ENCODE results near the gene IGSF6.
A peak's percentile ranks its signal among the peaks of the same experiment; 100 is the strongest.
"Not testable (repeated sequence)": the region's sequence is repeated elsewhere in the genome, so short reads cannot be mapped to it uniquely, and the experiment has no call there.

Gene IGSF6

DNA sequence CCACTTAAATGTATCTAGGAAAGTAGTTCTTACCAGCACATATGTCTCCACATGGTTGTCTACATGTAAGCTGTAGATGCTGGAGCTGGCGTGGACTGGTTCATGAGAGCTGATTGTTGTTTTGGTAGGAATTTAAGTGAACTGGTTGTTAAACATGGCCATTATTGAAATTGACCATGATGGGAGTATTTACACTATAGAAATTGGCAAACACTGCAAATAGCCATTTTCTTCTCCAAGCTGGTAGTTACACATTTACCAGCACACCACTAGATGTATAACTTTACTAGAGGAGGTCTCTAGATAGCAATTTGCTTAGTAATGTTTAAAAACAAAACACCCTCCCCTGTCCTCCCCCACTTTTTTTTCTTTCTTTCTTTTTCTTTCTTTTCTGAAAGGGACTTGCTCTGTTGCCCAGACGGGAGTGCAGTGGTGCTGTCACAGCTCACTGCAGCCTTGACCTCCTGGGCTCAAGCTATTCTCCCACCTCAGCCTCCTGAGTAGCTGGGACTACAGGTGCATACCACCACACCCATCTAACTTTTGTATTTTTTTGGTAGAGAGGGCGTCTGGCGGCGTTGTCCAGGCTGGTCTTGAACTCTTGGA is 24.2 kb downstream of the IGSF6 start:
- no peak for DNase-seq

DNA sequence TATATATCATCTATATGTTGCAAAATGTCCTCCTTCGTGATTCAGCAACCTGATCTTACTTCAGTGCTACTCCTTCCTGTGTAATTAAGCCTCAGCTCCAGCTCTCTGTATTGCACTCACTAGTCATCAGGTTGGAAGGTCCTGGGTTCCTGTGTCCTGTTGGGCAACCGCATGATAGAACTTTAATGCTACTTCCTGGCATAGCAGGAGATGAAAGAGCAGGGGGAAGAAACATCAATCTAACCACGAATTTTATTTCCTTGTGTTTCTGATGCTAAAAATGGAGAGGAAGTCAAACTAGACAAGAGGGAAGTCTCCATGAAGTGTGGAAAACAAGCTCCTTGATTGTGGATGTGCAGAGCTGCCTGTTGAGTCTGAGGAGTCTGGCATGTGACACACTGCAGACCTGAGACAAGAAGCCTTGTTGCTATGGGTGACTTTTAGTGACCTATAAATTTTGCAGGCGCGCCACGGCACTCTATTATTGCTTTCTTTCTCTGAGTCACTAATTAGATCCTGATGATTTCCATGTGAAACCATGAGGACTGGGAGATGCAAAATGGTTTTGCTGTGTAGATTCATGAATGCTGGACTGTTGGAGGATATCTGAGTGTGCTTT is 25.6 kb downstream of the IGSF6 start:
- no peak for DNase-seq

DNA sequence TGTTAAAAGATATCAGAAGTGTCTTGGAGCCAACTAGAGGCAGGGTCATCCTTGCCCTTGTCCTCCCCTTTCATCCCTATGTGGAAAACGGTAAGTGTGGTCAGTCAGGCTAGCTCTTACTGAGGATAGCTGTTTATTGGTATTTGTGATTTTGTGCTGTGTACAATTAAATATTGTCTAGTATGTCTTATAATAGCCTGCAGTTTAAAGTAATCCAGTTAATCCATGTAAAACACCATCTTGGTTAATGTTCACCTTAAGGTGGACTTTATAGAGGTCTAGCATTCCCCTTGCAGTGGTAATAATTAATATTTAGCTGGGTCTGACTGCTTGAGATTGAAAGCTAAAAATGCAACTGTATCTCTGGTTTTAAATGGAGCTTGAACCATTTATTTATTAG is 27.4 kb downstream of the IGSF6 start:
- no peak for DNase-seq

DNA sequence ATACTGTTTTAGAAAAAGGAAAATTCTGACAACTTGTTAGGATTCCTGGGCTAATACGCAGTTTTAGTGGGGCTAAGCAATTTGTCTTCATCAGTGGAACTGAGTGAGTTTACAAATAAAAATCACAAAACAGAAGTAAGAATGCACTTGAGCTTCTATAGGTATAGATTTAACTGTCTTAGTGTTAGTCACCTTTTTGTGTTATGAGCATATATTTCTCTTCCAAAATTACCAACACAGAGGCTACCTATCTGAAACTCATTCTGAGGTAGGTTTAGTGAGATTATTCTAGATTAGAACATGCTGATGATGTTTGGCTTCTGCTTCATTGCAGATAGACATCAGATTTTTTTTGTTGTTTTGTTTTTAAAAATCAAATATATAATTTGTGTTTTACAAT is 29.9 kb downstream of the IGSF6 start:
- no peak for DNase-seq

DNA sequence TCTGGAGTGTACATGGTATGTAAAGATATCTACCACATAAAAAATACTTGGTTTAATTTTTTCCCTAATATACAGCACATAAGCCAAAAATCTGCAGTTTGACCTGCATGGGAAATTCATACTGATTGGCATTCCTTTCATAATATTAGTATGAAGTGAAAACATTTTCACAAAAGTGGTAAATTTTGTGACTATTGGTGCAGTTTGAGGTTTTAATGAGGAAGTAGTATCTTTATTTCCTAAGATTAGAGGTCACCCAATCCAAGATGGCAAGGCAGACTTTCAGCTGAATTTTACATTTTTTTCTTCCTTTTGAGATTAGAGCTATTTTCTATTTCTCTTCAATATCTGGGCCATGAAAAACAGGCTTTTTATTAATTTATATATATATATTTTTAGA is 31.8 kb downstream of the IGSF6 start:
- DNase-seq: no peak

DNA sequence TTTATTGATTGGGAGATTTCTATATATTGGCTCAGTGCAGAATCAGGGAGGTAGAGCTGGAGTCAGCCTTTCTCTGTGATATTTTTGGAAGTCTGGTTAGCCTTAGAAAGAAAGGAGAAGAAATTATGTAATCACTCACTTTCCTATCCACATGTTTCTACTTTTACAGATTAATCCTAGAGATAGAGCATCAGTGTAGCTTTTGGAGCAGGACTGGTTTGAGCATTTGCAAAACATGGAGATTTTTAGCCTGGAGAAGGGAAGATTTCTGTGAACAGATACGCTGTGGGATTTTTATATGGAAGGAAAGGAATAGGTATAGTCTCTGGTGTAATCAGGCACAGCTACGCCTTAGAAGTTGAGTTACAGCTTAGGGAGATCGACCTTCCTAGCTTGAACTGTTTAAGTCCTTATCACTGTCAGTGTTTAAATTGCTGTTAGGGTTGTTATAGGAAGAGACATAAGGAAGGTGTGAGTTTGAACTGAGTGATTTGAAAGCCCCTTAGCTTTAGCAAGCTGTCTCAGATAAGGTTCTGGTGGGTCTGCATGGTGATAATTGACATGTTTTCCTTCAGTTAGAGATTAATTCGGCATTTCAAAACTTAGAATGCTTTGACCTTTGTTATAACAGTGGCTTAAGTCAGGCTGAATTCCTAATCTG is 32.5 kb downstream of the IGSF6 start:
- no peak for DNase-seq

DNA sequence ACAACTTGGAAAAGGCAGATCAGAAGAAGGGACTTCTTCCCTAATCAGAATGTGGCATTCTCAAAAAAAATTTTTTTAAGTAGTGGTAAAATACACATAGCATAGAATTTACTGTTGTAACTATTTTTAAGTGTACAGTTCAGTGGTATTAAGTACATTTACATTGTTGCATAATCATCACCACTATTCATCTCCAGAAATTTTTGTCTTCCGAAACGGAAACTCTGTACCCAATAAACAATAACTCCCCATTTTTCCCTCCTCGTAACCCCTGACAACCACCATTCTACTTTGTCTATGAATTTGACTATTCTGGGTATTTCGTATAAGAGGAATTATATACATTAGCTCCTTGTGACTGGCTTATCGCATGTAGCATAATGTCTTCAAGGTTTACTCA is 34.1 kb downstream of the IGSF6 start:
- DNase-seq: no peak

DNA sequence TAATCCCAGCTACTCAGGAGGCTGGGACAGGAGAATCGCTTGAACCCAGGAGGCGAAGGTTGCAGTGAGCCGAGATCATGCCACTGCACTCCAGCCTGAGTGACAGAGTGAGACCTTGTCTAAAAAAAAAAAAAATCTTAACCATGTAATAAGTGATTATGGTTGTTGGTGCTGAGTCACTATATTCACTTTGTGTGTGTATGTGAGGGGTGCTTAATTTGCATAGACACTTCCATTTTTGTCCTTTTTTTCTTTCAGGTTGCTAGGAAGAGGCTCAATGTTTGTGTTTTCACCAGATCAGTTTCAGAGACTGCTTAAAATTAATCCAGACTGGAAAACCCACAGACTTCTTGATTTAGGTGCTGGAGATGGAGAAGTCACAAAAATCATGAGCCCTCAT is 34.8 kb downstream of the IGSF6 start:
- DNase-seq: no peak

DNA sequence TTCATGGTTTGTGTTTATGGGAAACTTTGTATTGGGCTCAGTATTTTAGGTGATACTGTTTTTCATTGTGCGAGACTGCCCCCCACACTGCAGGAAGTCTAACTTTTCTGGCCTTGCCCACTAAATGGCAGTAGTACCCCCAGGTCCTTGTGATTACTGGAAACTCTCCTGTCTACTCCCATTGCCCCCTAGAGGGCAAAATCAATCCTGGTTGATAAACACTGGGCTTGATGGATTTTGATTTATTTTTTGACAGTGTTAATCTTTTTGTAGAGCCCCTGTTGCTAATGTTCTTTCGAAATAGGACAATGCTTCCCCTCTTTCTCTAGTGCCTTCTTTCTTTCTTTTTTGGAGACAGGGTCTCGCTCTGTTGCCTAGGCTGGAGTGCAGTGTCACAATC is 37.5 kb downstream of the IGSF6 start:
- no peak for DNase-seq

DNA sequence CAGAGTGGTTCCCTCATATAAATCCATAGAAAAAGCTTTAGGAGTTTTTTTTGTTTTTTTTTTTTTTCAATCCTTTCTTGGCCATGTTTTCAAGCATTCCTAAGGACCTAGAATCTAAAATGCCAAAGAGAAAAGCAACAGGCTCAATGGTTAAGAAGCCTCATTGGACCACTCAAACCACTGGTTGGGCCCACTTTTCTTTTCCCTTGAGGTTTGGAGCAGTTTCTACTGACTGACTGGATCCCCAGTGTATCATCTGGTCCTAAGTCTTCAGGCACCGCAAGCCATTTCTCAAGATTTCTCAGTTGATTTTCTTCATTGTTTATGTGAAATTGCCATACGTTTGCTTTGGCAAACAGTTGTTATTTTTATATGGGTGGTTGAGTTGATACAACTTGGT is 38.6 kb downstream of the IGSF6 start:
- DNase-seq: no peak

DNA sequence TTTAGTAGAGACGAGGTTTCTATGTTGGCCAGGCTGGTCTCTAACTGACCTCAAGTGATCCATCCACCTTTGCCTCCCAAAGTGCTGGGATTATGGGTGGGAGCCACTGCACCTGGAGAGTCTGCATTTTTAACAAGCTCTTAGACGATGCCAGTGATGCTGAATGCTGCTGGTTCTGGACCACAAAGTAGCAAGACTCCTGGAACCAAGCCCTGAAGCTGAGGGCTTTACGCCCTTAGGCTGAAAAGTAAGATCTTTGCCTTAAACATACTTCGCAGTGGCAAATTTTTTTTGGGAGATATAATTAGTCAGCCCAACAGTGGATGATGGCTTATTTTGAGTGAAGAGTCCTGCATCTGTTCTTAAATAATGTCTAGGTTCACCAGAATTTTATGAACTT is 39.0 kb downstream of the IGSF6 start:
- DNase-seq: no peak

DNA sequence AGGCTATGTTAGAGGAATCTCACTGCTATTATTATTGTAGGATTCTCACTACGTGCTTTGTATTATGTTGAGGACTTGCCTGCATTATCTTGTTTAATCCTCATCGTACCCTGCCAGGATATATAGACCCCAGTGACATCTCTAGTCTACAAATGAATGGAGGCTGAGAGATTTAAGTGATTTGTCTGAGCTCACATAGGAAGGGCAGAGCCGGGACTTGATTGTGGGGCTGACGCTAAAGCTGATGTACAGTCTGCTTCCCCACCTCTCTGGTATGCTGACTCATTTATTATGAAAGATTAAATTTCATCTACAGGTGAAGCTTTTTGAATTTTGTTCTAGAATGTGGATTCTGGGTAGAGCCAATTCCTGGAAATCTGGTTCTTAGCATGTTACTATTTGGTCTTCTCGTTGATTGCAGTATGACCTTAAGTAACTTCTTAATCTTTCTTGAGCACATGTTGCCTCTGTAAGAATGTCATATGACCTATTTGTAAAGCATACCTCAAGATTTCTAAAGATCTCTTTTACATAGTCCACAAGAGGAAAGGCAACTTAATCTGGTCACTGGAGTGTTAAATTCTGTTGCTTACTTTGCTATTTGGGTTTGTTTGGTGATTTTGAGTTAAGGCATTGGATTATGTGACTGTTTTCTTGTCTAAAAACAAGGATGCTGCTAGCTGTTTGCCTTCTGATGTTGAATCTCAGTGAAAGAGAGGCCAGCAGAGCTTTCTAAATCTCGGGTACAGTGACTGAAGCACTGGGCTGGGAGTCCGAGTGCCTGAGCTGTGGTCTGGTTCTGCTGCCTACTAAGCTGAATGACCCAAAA is 40.6 kb downstream of the IGSF6 start:
- no peak for DNase-seq

DNA sequence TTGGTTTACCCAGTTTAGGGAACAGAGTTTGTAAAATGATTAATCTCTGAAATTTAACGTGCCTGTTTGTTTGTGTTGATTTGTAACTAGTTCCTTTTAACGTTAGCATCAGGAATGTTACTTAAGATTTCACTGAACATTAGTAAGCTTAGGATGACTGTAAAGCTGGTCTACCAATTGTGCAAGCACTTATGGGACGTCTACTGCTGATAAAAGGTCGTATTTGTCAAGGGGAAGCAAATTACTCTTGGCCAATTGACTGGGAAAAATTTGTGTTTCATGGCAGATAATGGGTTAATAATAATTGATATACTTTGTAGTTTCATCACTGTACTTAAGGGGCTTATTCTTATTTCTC is 41.2 kb downstream of the IGSF6 start:
- DNase-seq: no peak

DNA sequence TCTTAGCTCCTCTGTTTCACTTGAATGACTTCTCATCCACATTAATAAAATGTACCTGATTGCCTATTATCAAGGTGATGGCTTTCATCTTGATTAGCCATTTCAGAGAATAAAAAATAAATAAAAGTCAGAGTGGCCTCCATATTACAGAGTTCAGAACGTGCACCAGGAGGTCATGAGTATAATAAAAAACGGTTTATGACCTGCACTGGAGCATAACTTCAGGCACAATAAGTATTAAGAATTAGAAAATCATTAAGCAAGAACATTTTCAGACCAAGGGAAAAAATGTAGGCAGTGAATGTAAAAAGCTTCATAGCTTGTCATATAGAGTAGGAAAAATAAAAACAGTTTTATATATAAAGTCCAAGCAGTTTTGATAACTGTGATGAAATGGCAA is 41.6 kb downstream of the IGSF6 start:
- DNase-seq: no peak

DNA sequence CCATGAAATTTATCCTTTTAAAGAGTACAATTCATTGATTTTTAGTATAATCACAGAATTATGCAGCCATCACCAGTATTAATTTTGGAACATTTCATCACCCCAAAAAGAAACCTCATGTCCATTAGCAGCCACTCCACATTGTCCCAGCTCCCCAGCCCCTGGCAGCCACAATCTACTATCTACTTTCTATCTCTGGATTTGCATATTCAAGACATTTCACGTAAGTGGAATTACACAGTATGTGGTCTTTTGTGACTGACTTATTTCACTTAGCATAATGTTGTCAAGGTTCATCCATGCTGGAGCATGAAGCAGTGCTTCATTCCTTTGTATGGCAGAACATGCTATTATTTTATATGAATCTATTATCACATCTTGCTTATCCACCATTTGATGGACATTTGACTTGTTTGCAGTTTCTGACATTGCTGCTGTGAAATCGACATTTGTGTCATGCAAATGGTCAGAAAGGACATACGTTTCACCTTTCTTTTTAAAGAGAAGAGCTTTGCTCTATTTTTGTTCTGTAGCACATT is 42.3 kb downstream of the IGSF6 start:
- no peak for DNase-seq

DNA sequence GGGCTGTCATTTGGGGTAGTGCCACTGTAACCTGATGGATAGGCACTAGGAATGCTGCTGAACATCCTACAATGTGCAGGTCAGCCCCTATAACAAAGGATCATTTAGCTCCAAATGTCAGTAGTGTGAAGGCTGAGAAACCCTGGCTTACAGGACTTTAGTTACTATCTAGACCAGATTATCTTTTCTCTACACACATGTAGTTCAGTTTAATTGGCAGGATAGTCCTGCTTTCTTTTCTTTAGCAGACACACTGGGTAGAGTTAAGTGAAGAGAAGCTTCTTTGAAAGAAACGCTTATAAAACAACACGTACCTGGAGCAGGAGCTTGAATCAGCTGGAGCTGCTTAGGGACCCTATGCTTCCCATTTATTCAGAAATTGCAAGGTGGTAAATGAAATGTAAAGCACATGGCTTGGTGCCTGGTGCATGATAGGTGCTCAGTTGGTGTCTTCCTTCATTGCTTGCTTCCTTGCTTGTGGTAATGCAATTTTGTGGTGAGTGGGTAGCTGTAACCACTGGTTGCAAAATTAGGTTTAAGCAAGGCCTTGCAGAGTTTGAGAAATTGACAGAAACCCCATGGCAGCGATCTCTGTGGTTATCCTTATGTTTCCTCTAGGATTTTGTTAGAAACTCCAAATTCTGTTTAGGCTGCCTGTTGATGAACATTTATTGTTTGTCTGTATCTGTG is 43.6 kb downstream of the IGSF6 start:
- DNase-seq: peak; percentile 11

DNA sequence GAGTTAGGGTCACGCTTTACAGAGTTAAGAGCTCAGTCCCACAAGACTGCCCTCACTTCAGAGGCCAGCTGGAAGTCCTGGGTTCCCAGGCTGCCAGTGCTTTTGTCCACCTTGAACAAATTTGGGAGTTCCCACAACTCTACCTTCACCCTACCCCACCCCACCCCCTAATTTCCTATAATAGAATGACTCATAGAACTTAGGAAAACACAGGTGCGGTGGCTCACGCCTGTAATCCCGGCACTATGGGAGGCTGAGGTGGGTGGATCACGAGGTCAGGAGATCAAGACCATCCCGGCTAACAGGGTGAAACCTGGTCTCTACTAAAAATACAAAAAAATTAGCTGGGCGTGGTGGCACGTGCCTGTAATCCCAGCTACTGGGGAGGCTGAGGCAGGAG is 46.6 kb downstream of the IGSF6 start:
- DNase-seq: not testable (repeated sequence)

DNA sequence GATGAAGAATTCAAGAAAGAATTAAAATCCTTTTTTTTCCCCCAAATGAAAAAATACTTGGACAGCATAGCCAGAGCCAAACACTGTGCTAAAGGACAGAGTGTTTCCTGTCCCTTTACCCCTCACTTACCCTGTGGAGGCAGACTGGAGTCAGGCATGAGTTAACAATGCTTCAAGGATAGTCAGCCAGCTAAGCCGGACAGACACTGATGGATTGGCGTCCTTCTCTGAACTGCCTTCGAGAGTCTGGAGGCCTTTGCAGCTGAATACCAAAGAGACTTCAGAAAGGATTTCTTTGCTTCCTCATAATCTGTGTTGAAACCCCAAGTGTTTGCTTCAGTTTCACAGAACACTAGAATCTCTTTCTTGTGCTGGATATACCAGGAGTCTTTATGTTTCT is 48.5 kb downstream of the IGSF6 start:
- DNase-seq: no peak

DNA sequence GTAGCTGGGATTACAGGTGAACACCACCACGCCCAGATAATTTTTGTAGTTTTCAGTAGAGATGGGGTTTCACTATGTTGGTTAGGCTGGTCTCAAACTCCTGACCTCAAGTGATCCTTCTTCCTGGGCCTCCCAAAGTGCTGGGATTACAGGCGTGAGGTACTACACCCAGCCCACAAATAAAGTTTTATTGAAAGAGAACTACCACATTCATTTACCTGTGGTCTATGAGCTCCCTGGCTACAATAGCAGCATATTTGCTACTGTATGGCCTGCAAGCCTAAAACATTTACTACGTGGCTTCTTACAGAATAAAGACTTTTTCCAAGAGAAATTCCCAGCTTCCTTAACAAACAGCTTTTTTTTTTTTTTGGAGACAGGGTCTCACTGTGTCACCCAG is 49.6 kb downstream of the IGSF6 start:
- DNase-seq: no peak

DNA sequence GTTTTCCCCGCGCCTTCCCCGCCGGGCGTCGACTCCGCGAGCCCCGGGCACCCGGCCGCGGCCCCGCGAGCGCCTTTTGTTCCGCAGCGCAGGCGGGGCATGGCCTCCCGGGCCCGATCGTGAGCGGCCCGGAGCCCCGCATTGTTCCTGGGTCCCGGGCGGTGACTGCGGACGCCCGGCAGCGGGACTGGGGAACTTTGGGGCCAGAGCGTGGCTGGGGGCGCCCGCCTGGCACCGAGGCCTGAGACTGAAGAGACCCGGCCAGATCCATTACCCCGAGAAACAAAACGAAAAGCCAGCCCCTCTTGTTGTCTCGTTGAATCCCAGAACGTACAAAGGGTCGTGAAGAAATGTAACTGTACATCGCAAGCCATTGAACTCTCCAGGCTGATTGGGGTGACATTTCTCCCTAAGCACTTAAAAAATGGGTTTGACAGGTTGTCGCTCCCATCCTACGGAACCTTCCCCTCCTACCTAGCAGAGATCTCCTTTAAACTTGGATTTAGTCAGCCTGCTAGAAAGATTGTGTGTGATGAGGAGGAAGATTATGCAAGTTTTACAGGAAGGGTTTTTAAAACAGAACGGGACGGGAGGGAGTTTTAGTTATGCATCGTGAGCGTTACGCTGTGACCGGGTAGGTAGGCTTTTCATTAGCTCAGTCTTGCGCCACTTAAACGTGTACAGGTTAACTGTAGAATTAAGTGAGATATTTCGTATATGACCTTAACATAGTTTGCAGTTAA is 52.2 kb downstream of the IGSF6 start:
- DNase-seq: peak; percentile 24

DNA sequence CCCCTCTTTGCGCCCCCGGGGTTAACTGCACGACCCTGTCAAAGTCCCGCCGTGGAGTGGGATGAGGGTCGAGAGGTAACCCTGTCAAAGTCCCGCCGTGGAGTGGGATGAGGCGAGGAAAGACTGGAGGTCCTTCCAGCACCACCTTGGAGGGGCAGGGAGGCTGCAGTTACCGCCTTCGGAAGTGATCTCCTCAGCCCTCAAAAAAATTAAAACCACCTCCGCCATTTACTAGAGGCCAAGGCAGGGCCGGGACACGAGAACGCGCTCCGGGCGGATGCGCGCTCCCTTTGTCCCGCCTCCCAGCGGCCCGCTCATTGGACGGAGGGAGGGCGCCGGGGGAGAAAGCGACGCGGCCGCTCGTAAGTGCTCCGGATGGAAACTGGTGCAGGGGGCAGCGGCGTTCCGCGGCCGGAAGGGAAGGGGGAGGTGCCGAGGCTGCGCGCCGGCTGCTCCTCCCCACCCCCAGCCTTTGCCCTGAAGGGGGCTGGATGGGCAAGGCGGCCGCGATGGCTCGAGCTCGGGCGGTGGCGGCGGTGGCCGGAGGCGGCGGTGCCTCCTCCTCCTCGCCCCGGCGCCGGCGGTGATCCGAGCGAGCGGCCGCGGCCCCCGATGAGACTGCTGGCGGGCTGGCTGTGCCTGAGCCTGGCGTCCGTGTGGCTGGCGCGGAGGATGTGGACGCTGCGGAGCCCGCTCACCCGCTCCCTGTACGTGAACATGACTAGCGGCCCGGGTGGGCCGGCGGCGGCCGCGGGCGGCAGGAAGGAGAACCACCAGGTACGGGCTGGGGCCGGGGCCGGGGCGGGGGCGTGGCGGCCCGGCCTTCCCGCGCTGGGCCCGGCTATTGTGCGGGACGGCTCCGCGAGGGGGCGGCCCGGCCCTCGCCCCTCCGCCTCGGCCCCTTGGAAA is 53.0 kb downstream of the IGSF6 start, which contains the start of gene METTL9:
Gene METTL9 (plus strand): TSS at position 456 of the 909 bp plus-strand sequence. CDS start 157 bp downstream, at position 613.
- DNase-seq: peak; percentile 95
